Thoracic aorta (tissue), 2 donors: ENCODE data around the gene C16orf54. TPM values are rescaled to one million over a fixed set of nuclear protein-coding genes. Genes with fewer than 3 reads are reported as not detected.
A peak's percentile ranks its signal among the peaks of the same experiment; 100 is the strongest.
"Not testable (repeated sequence)": the region's sequence is repeated elsewhere in the genome, so short reads cannot be mapped to it uniquely, and the experiment has no call there.

Source experiments
- ATAC-seq: fragments of 150-250 bp; one replicate; pipeline ENCODE4 v1.8.0; 2017; ENCODE audit warnings: low read depth; ENCODE audit not compliant: insufficient number of reproducible peaks, low FRiP score
- DNase-seq: peaks from one replicate; pipeline ENCODE4 v3.0.0-alpha.2; 2020; ENCODE audit warnings: low spot score
- H3K27ac ChIP-seq, 2 donors: fragments of 200-600 bp; sonication (generic); 1 replicate in 1 of 2; 2 replicates in 1 of 2; pipeline ENCODE4 v1.5.1; 2016; ENCODE audit warnings: mild to moderate bottlenecking in 2 of 2, moderate library complexity in 2 of 2
- H3K27me3 ChIP-seq: fragments of 200-600 bp; sonication (generic); replicated peaks from 2 replicates; pipeline ENCODE4 v1.6.0; 2016; ENCODE audit warnings: mild to moderate bottlenecking; ENCODE audit not compliant: insufficient read depth
- H3K36me3 ChIP-seq: fragments of 200-600 bp; sonication (generic); one replicate; pipeline ENCODE4 v1.5.1; 2016
- H3K4me1 ChIP-seq, 2 donors: fragments of 200-600 bp; sonication (generic); 1 replicate in 1 of 2; 2 replicates in 1 of 2; pipeline versions ENCODE4 v1.5.1 to v1.6.0; 2016; ENCODE audit warnings: low read depth in 2 of 2, mild to moderate bottlenecking in 1 of 2; ENCODE audit not compliant: control insufficient read depth in 1 of 2
- H3K4me3 ChIP-seq: fragments of 200-600 bp; sonication (generic); 2 replicates; pipeline ENCODE4 v1.5.1; 2016; ENCODE audit warnings: mild to moderate bottlenecking
- H3K9me3 ChIP-seq: fragments of 200-600 bp; sonication (generic); 2 replicates; pipeline ENCODE4 v1.5.1; 2016
- total RNA-seq, 2 donors: library from RNA; depleted of rRNA; stranded (reverse); fragments of >200 nt; gene quantifications; one replicate each; pipeline versions ENCODE4 v1.1.0 to v1.2.3, GENCODE V29; 2016
- TF ChIP-seq, protein P1 (sequence below): fragments of 200-600 bp; sonication (generic); IDR thresholded peaks from one replicate; pipeline ENCODE4 v1.5.1; 2019; ENCODE audit warnings: antibody characterized with exemption

The C16orf54 gene, protein sequence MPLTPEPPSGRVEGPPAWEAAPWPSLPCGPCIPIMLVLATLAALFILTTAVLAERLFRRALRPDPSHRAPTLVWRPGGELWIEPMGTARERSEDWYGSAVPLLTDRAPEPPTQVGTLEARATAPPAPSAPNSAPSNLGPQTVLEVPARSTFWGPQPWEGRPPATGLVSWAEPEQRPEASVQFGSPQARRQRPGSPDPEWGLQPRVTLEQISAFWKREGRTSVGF
- 1 to 10 TPM; 2.8 to 3.4 TPM for total RNA-seq

DNA sequence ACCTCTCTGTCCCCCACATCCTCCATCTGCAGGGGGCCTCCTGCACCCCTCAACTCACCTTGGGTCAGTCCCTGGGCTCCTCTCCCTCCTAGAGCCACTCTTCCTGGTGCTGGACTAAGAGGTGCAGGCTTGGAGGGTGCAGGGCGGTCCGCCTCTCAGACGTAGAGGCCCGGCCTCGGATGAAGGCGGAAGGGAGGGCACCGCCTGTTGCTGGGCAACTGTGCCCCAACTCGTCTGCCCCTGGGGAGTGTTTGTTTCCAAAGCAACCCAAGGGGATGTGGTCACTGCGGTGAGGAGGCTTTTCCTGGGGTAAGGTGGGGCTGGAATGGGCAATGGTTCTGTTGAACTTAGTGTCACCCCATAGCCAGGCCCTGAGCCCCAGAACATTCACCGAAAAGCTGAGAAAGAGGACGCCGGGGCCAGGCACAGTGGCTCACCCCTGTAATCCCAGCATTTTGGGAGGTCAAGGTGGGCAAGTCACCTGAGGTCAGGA lies at the start of gene C16orf54:
TSS of gene C16orf54 (minus strand) at position 138 of the 493 bp plus-strand sequence. CDS start 1,039 bp downstream, outside the sequence.
- H3K36me3 ChIP-seq: no peaks in the 10 kb centered on the region
- TF ChIP-seq, protein P1, sequence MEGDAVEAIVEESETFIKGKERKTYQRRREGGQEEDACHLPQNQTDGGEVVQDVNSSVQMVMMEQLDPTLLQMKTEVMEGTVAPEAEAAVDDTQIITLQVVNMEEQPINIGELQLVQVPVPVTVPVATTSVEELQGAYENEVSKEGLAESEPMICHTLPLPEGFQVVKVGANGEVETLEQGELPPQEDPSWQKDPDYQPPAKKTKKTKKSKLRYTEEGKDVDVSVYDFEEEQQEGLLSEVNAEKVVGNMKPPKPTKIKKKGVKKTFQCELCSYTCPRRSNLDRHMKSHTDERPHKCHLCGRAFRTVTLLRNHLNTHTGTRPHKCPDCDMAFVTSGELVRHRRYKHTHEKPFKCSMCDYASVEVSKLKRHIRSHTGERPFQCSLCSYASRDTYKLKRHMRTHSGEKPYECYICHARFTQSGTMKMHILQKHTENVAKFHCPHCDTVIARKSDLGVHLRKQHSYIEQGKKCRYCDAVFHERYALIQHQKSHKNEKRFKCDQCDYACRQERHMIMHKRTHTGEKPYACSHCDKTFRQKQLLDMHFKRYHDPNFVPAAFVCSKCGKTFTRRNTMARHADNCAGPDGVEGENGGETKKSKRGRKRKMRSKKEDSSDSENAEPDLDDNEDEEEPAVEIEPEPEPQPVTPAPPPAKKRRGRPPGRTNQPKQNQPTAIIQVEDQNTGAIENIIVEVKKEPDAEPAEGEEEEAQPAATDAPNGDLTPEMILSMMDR: no peak
- no peaks in the 10 kb centered on the region for H3K4me1 ChIP-seq
- no peaks in the 10 kb centered on the region for H3K9me3 ChIP-seq
- no peaks in the 10 kb centered on the region for H3K27me3 ChIP-seq
- H3K27ac ChIP-seq: no peak within 1 kb of the TSS
- peak within 1 kb of the TSS; percentile 66 for H3K4me3 ChIP-seq
- no peak for DNase-seq
- no peak for ATAC-seq

DNA sequence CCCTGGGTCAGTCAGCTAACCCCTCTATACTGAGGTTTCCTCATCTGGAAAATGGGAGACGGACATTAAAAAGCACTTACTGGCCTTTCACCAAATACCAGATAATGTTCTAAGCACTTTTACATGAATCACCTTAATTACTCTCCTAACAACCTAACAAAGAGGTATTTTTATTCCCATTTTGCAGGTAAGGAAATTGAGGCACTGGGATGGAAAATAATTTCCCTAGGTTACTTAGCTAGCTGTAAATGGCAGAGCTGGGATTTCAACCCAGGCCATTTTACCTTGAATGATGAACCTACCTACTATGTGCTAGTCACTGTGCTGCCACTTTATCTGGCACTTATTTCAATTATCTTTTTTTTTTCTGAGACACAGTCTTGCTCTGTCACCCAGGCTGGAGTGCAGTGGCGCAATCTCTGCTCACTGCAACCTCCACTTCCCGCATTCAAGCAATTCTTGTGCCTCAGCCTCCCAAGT lies 48.5 kb upstream of the C16orf54 start:
- DNase-seq: no peak
- H3K4me1 ChIP-seq: peaks cover 5 to 16% of the 10 kb centered on the region in 2 donors
- peaks cover 18% of the 10 kb centered on the region for H3K36me3 ChIP-seq
- TF ChIP-seq, protein P1: no peak
- H3K27ac ChIP-seq: no peak overlapping the region
- no peaks in the 10 kb centered on the region for H3K27me3 ChIP-seq
- no peaks in the 10 kb centered on the region for H3K9me3 ChIP-seq
- no peak for ATAC-seq
- no peak overlapping the region for H3K4me3 ChIP-seq

DNA sequence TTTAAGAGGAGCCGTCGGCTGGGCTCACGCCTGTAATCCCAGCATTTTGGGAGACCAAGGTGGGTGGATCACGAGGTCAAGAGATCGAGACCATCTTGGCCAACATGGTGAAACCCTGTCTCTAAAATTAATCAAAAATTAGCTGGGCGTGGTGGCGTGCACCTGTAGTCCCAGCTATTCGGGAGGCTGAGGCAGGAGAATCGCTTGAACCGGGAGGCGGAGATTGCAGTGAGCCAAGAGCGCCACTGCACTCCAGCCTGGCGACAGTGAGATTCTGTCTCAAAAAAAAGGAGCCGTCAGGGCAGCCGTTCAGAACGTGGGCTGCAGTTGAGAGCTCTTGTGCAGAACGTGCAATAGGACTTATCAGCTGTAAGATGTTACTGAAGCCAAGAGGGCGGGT lies 47.4 kb upstream of the C16orf54 start:
- H3K27me3 ChIP-seq, DNase-seq, H3K27ac ChIP-seq, ATAC-seq, H3K4me3 ChIP-seq, H3K9me3 ChIP-seq, H3K36me3 ChIP-seq: not testable (repeated sequence)
- H3K4me1 ChIP-seq: peaks cover 5 to 16% of the 10 kb centered on the region in 2 donors

DNA sequence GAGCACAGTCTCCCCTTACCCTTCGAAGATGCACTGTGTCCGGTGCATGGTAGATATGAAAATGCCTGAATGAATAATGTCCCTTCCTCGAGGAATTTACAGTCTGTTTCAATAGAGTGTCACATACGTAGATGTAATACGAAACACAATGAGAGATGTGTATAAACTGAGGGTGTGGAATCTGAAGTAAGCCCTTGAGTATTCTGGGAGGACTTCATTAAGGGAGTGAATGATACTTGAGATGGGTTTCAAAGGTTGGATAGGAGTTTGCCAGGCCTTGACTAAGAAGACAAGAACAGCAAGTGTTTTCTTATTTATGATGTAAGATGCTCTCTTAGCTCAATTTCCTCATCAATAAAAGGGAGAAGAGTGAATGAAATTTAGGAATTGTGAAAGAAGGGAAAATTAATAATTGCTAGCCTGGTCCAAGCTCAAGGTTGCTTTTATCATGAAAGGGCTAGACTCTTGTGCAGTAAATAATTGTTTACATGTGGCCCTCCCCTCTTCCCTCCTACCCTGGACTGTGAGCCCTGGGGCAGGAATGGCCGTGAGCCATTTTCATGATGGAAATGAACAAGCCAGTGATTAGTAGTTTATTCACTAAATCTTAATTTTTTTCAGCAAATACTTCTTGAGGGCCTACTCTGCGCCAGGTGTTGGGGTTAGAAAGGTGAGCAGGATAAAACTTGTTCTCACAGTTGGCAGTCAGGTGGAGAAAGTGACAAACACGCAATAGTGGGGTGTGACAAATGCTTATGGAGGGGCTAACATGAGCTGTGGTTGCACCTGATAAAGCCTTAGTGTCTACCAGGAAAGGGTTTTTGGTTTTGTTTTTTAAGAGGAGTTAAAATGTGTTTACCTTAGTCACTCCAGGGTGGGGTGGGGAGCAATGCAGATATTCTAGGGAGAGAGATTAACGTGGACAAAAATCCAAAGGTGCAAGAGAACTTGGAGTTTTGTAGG lies 46.3 kb upstream of the C16orf54 start:
- H3K27ac ChIP-seq: no peak overlapping the region
- peaks cover 5% of the 10 kb centered on the region for H3K36me3 ChIP-seq
- no peaks in the 10 kb centered on the region for H3K27me3 ChIP-seq
- no peak overlapping the region for H3K4me3 ChIP-seq
- H3K4me1 ChIP-seq: peaks cover 5 to 16% of the 10 kb centered on the region in 2 donors
- ATAC-seq (no peak), DNase-seq (no peak)
- TF ChIP-seq, protein P1: no peak
- no peaks in the 10 kb centered on the region for H3K9me3 ChIP-seq

DNA sequence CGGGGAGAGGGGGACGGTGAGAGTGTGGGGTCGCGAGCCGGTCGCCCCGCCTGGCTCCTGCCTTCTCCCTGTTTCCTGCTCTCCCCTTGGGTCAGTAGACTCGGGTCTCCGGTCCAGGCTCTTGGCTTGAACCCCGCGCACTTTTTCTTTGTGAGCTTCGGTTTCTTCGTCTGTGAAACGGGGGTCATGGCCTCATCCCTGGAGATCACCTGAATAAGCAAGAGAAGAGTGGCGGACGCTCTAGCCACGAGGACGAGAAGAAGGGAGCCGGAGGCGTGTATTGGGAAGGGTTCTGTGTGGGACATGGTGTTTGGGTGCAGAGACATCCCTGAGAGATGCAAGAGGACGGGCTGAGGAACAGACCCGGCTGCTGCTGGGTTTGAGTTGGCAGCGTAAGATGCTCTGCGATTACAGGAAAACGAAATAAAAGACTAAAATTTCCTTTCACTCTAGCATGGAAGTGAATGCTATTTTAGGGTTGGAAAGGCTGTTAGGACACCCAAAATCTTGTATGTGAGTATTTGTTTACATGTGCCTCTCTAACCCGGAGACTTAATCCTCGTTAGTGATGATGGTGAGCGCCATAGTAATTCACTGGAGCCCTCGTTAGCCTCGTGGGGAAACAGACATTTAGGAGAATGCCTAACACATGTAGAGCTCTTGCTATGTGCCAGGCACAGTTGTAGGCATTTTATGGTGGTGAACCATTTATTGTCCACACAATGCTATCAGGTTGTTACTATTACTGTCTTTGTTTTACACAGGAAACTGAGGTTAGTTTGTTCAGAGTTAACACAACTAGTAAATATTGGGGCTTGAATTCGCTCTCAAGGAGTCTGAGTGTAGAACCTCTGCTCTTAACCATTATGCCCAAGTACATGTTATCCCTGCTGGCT lies 45.4 kb upstream of the C16orf54 start:
- H3K4me1 ChIP-seq: peaks cover 5 to 16% of the 10 kb centered on the region in 2 donors
- no peaks in the 10 kb centered on the region for H3K9me3 ChIP-seq
- no peaks in the 10 kb centered on the region for H3K36me3 ChIP-seq
- TF ChIP-seq, protein P1: no peak
- no peaks in the 10 kb centered on the region for H3K27me3 ChIP-seq
- DNase-seq (no peak), ATAC-seq (no peak)
- H3K4me3 ChIP-seq: peak overlapping the region; percentile 79
- H3K27ac ChIP-seq: no peak overlapping the region
